ENCODE results near the gene ARHGAP28.
"Not testable (repeated sequence)": the region's sequence is repeated elsewhere in the genome, so short reads cannot be mapped to it uniquely, and the experiment has no call there.

ARHGAP28 gene

GRCh38 chr18:6820314-6820713 lies 90.8 kb downstream of the ARHGAP28 start:
- no peak for DNase-seq (ENCODE audit: low read depth)

- no peak for DNase-seq (ENCODE audit: low read depth)
Measured at GRCh38 chr18:6821356-6821755, 91.8 kb downstream of the ARHGAP28 start.

- DNase-seq (ENCODE audit: low read depth), result not testable (repeated sequence)
Measured at GRCh38 chr18:6827161-6827560, 97.6 kb downstream of the ARHGAP28 start.

GRCh38 chr18:6827566-6827965 lies 98.0 kb downstream of the ARHGAP28 start:
- not testable (repeated sequence) for DNase-seq (ENCODE audit: low read depth)

GRCh38 chr18:6830916-6831315 lies 101.4 kb downstream of the ARHGAP28 start:
- no peak for DNase-seq (ENCODE audit: low read depth)

GRCh38 chr18:6835345-6835744 lies 105.8 kb downstream of the ARHGAP28 start:
- DNase-seq (ENCODE audit: low read depth), result no peak

GRCh38 chr18:6836331-6836730 lies 106.8 kb downstream of the ARHGAP28 start:
- no peak for DNase-seq (ENCODE audit: low read depth)

GRCh38 chr18:6837904-6838303 lies 108.4 kb downstream of the ARHGAP28 start:
- DNase-seq (ENCODE audit: low read depth), result no peak

- no peak for DNase-seq (ENCODE audit: low read depth)
Measured at GRCh38 chr18:6842081-6842480, 112.6 kb downstream of the ARHGAP28 start.

- no peak for DNase-seq (ENCODE audit: low read depth)
Measured at GRCh38 chr18:6843308-6843707, 113.8 kb downstream of the ARHGAP28 start.

- not testable (repeated sequence) for DNase-seq (ENCODE audit: low read depth)
Measured at GRCh38 chr18:6845521-6845920, 116.0 kb downstream of the ARHGAP28 start.

- no peak for DNase-seq (ENCODE audit: low read depth)
Measured at GRCh38 chr18:6850396-6850795, 120.9 kb downstream of the ARHGAP28 start.

- DNase-seq (ENCODE audit: low read depth), result no peak
Measured at GRCh38 chr18:6851480-6851879, 122.0 kb downstream of the ARHGAP28 start.

GRCh38 chr18:6854811-6855210 lies 125.3 kb downstream of the ARHGAP28 start:
- no peak for DNase-seq (ENCODE audit: low read depth)

- no peak for DNase-seq (ENCODE audit: low read depth)
Measured at GRCh38 chr18:6855767-6856166, 126.3 kb downstream of the ARHGAP28 start.

- no peak for DNase-seq (ENCODE audit: low read depth)
Measured at GRCh38 chr18:6857300-6857699, 127.8 kb downstream of the ARHGAP28 start.

GRCh38 chr18:6859676-6860422 lies 130.3 kb downstream of the ARHGAP28 start:
- DNase-seq (ENCODE audit: low read depth), result no peak

GRCh38 chr18:6860804-6861448 lies 131.4 kb downstream of the ARHGAP28 start:
- no peak for DNase-seq (ENCODE audit: low read depth)

- DNase-seq (ENCODE audit: low read depth), result no peak
Measured at GRCh38 chr18:6865251-6865650, 135.7 kb downstream of the ARHGAP28 start.

GRCh38 chr18:6866552-6867085 lies 137.1 kb downstream of the ARHGAP28 start:
- DNase-seq (ENCODE audit: low read depth), result no peak

- DNase-seq (ENCODE audit: low read depth), result no peak
Measured at GRCh38 chr18:6868033-6868432, 138.5 kb downstream of the ARHGAP28 start.

GRCh38 chr18:6871566-6871965 lies 142.1 kb downstream of the ARHGAP28 start:
- DNase-seq (ENCODE audit: low read depth), result no peak

- DNase-seq (ENCODE audit: low read depth), result no peak
Measured at GRCh38 chr18:6873040-6873751, 143.7 kb downstream of the ARHGAP28 start.

Data from stimulated activated CD8-positive, alpha-beta memory T cell treated with anti-CD3 and anti-CD28 coated beads, Interleukin-4, amount 100 ng/mL, for 24 hours (primary cell).